GM21529 (cell line): Measurements from ENCODE around the gene TEX2.

ENCODE experiments used
- ATAC-seq: cut with Tn5 transposase; IDR thresholded peaks from one replicate; pipeline ENCODE4 v1.9.1; 2021; ENCODE audit not compliant: unreplicated experiment

TEX2 gene

GRCh38 chr17:64263000-64263766 lies at the start of gene TEX2:
Gene TEX2, minus strand, starts transcription at chr17:64263260. Its CDS starts 49,043 bp downstream, at chr17:64214217.
- ATAC-seq = peak; percentile 88

- ATAC-seq = no peak
These were observed 46.6 kb upstream of the TEX2 start for GRCh38 chr17:64309710-64310109.

GRCh38 chr17:64309021-64309420 lies 46.0 kb upstream of the TEX2 start:
- ATAC-seq = no peak

GRCh38 chr17:64306850-64307463 lies 43.9 kb upstream of the TEX2 start:
- no peak for ATAC-seq

GRCh38 chr17:64304551-64304950 lies 41.5 kb upstream of the TEX2 start:
- ATAC-seq = no peak

- ATAC-seq = no peak
These were observed 37.6 kb upstream of the TEX2 start for GRCh38 chr17:64300699-64300965.

GRCh38 chr17:64297467-64298088 lies 34.5 kb upstream of the TEX2 start:
- no peak for ATAC-seq

GRCh38 chr17:64296246-64296645 lies 33.2 kb upstream of the TEX2 start:
- no peak for ATAC-seq

- ATAC-seq = no peak
These were observed 32.1 kb upstream of the TEX2 start for GRCh38 chr17:64295146-64295545.

- no peak for ATAC-seq
These were observed 28.3 kb upstream of the TEX2 start for GRCh38 chr17:64291268-64291851.

GRCh38 chr17:64289741-64290141 lies 26.7 kb upstream of the TEX2 start:
- ATAC-seq = no peak

- no peak for ATAC-seq
These were observed 19.7 kb upstream of the TEX2 start for GRCh38 chr17:64282753-64283080.

GRCh38 chr17:64281962-64282752 lies 19.1 kb upstream of the TEX2 start:
- ATAC-seq = no peak

GRCh38 chr17:64278614-64279013 lies 15.6 kb upstream of the TEX2 start:
- ATAC-seq = no peak

GRCh38 chr17:64277831-64278562 lies 14.9 kb upstream of the TEX2 start:
- ATAC-seq = no peak

GRCh38 chr17:64276961-64277505 lies 14.0 kb upstream of the TEX2 start:
- no peak for ATAC-seq

GRCh38 chr17:64275016-64275415 lies 12.0 kb upstream of the TEX2 start:
- no peak for ATAC-seq

GRCh38 chr17:64273006-64273405 lies 9.9 kb upstream of the TEX2 start:
- ATAC-seq = no peak

GRCh38 chr17:64270885-64271284 lies 7.8 kb upstream of the TEX2 start:
- ATAC-seq = no peak
